ENCODE results near the gene VPS4A. TPM values are rescaled to one million over a fixed set of nuclear protein-coding genes. Genes with fewer than 3 reads are reported as not detected.

Gene VPS4A
- total RNA-seq, 1 experiment from 2014 or later, result 23.9 TPM

GRCh38 chr16:69314534-69314933, 3.4 kb downstream of the VPS4A start:
- Histone ChIP-seq H3K4me1 (ENCODE audit: control insufficient read depth, insufficient read depth, low read length) (no peaks in the 10 kb centered on the region), H3K27ac (ENCODE audit: low read length) (no peak overlapping the region), H3K9me3 (ENCODE audit: control insufficient read depth, insufficient read depth, low read depth, low read length) (no peaks in the 10 kb centered on the region), H3K4me3 (ENCODE audit: low read depth in 2 of 2, low read length in 2 of 2) (no peak overlapping the region), H3K36me3 (ENCODE audit: control insufficient read depth, insufficient read depth, low read length) (peaks cover 4% of the 10 kb centered on the region; the same call in 1 of the 2 replicates), H3K27me3 (ENCODE audit: control insufficient read depth, insufficient read depth, low read length) (no peaks in the 10 kb centered on the region)
- intact Hi-C loops (cut with micrococcal nuclease; ENCODE audit: unreplicated experiment), result no loop called here
- CTCF ChIA-PET, result no interaction called here
- ATAC-seq (no peak), DNase-seq (ENCODE audit: low read depth, low spot score) (no peak)
- in situ Hi-C loops (cut with HindIII; ENCODE audit: low pct_unique_long_range_greater_than_20kb, low sequenced_read_pairs), result no loop called here
- POLR2A ChIA-PET, result no interaction called here
- TF ChIP-seq REST (IDR thresholded peaks at IDR 0.05; ENCODE audit: insufficient read depth in 1 of 2, low read depth in 2 of 2, low read length in 1 of 2) (no peak), SIN3A (IDR thresholded peaks at IDR 0.05; ENCODE audit: borderline replicate concordance, insufficient read depth, low read depth, low read length) (no peak), POLR2AphosphoS5 (IDR thresholded peaks at IDR 0.05; ENCODE audit: low read depth, low read length) (no peak), TCF7L2 (IDR thresholded peaks at IDR 0.05; ENCODE audit: low read depth, low read length) (no peak)
- TF ChIP-seq, protein P1, sequence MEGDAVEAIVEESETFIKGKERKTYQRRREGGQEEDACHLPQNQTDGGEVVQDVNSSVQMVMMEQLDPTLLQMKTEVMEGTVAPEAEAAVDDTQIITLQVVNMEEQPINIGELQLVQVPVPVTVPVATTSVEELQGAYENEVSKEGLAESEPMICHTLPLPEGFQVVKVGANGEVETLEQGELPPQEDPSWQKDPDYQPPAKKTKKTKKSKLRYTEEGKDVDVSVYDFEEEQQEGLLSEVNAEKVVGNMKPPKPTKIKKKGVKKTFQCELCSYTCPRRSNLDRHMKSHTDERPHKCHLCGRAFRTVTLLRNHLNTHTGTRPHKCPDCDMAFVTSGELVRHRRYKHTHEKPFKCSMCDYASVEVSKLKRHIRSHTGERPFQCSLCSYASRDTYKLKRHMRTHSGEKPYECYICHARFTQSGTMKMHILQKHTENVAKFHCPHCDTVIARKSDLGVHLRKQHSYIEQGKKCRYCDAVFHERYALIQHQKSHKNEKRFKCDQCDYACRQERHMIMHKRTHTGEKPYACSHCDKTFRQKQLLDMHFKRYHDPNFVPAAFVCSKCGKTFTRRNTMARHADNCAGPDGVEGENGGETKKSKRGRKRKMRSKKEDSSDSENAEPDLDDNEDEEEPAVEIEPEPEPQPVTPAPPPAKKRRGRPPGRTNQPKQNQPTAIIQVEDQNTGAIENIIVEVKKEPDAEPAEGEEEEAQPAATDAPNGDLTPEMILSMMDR (IDR thresholded peaks at IDR 0.05), result no peak
- no TSS peak for BruUV-seq (replicated peaks)

DNA sequence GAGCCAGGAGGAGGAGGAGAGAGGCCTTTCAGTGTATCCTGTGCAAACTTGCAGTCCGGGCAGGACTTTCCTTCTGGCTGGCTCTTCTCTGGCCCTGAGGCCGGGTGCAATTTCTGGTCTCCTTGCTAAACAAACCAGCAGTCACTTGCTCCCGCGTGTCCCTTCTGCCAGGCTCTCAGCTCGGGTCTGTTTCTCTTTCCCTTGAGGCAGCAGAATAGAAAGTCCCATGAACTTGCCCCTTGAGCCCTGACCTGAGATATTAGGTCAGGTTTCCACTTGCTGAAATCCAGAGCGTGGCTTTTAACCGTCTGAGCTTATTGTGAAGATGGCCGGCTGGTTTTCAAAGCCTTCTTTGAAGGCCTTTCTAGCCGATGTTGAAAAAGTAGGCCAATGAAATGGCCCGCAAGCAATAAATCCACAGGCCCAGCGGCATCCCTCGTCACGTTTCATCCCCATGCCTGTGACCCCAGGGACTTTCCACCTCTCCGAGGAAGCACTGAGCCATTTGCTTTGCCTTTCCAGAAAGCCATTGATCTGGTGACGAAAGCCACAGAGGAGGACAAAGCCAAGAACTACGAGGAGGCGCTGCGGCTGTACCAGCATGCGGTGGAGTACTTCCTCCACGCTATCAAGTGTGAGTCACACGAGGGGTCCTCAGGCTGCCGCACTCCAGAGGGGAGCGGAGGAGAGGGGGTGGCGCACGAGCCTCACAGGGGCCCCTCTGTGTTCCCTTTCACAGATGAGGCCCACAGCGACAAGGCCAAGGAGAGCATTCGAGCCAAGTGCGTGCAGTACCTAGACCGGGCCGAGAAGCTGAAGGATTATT, 4.5 kb downstream of the VPS4A start:
- ATAC-seq, result no peak
- Histone ChIP-seq H3K4me1 (ENCODE audit: control insufficient read depth, insufficient read depth, low read length) (no peaks in the 10 kb centered on the region), H3K9me3 (ENCODE audit: control insufficient read depth, insufficient read depth, low read depth, low read length) (no peaks in the 10 kb centered on the region), H3K27ac (ENCODE audit: low read length) (no peak overlapping the region), H3K4me3 (ENCODE audit: low read depth in 2 of 2, low read length in 2 of 2) (no peak overlapping the region), H3K36me3 (ENCODE audit: control insufficient read depth, insufficient read depth, low read length) (peaks cover 4% of the 10 kb centered on the region; the same call in 1 of the 2 replicates), H3K27me3 (ENCODE audit: control insufficient read depth, insufficient read depth, low read length) (no peaks in the 10 kb centered on the region)
- no TSS peak for BruUV-seq (replicated peaks)
- TF ChIP-seq REST (IDR thresholded peaks at IDR 0.05; ENCODE audit: insufficient read depth in 1 of 2, low read depth in 2 of 2, low read length in 1 of 2) (no peak), TCF7L2 (IDR thresholded peaks at IDR 0.05; ENCODE audit: low read depth, low read length) (no peak), POLR2AphosphoS5 (IDR thresholded peaks at IDR 0.05; ENCODE audit: low read depth, low read length) (no peak), SIN3A (IDR thresholded peaks at IDR 0.05; ENCODE audit: borderline replicate concordance, insufficient read depth, low read depth, low read length) (no peak)
- TF ChIP-seq, protein P1 (IDR thresholded peaks at IDR 0.05), result no peak
- in situ Hi-C loops (cut with HindIII; ENCODE audit: low pct_unique_long_range_greater_than_20kb, low sequenced_read_pairs) (no loop called here), intact Hi-C loops (cut with micrococcal nuclease; ENCODE audit: unreplicated experiment) (no loop called here)
- POLR2A ChIA-PET, result no interaction called here
- DNase-seq (ENCODE audit: low read depth, low spot score), result no peak
- CTCF ChIA-PET, result no interaction called here
